Suprapubic skin (tissue), 4 donors: ENCODE results near the gene MPEG1.

Experiments
- CTCF ChIP-seq, 2 donors: fragments of 200-600 bp in 1 of 2; fragments of 450-650 bp in 1 of 2; sonication (generic) in 1 of 2; IDR thresholded peaks; one replicate each; pipeline ENCODE4 v1.5.1; 2016 to 2019; ENCODE audit warnings: antibody characterized with exemption in 2 of 2, mild to moderate bottlenecking in 1 of 2, moderate library complexity in 1 of 2
- EP300 ChIP-seq: sonication (generic); formaldehyde crosslinking; IDR thresholded peaks from one replicate; pipeline ENCODE4 v1.6.1; 2017; ENCODE audit warnings: antibody characterized with exemption
- POLR2AphosphoS5 ChIP-seq, 3 donors: sonication (generic); formaldehyde crosslinking; IDR thresholded peaks; one replicate each; pipeline ENCODE4 v1.6.1; 2017; ENCODE audit warnings: antibody characterized with exemption in 3 of 3

- TF ChIP-seq CTCF (IDR thresholded peaks at IDR 0.05) (no peak), EP300 (no peak), POLR2AphosphoS5 (IDR thresholded peaks at IDR 0.05) (no peak)
Measured at GRCh38 chr11:59180168-59180776, 32.5 kb downstream of the MPEG1 start.
